B cell (primary cell): Measurements from ENCODE around the gene AKT3. TPM values are rescaled to one million over a fixed set of nuclear protein-coding genes. Genes with fewer than 3 reads are reported as not detected.

Experiments used
- ATAC-seq: fragments of 200-7000 bp; cut with Tn5 transposase; one replicate; pipeline ENCODE4 v1.10.0; 2021; ENCODE audit warnings: low read depth, mild to moderate bottlenecking, moderate number of reproducible peaks, moderate library complexity
- CTCF ChIA-PET: fragments of 350-600 bp; sonication (Branson Sonifier 250); formaldehyde crosslinking; loops from one replicate; lab custom pipeline; 2021; ENCODE audit warnings: antibody characterized with exemption, inconsistent platforms; lab: Charles Lee
- POLR2A ChIA-PET: fragments of 350-600 bp; sonication (Branson Sonifier 250); formaldehyde crosslinking; loops from one replicate; lab custom pipeline; 2021; ENCODE audit warnings: antibody characterized with exemption; lab: Charles Lee
- DNase-seq: peaks from one replicate; pipeline ENCODE4 v3.0.0; 2013
- H2AFZ ChIP-seq: 2 replicates; pipeline ENCODE4 v1.6.1; 2012; ENCODE audit warnings: mild to moderate bottlenecking, low read depth, low read length; ENCODE audit not compliant: insufficient read depth, poor library complexity, severe bottlenecking
- H3K27ac ChIP-seq, 2 donors: 1 replicate in 1 of 2; 2 replicates in 1 of 2; pipeline ENCODE4 v1.5.1; 2012 to 2013; ENCODE audit warnings: low read length in 2 of 2, mild to moderate bottlenecking in 2 of 2, moderate library complexity in 1 of 2
- H3K27me3 ChIP-seq, 4 experiments: fragments of 200-600 bp in 1 of 4; sonication (generic) in 1 of 4; replicated peaks in 1 of 4; 1 replicate in 2 of 4; 2 replicates in 2 of 4; pipeline versions ENCODE4 v1.6.1 to v1.7.0; 2013 to 2016; ENCODE audit warnings: low read length in 3 of 4, mild to moderate bottlenecking in 2 of 4, mixed read lengths in 1 of 4, moderate library complexity in 1 of 4; ENCODE audit not compliant: insufficient read depth in 4 of 4, control insufficient read depth in 3 of 4; ENCODE audit errors: control extremely low read depth in 1 of 4
- H3K36me3 ChIP-seq, 2 experiments: replicated peaks in 1 of 2; 1 replicate in 1 of 2; 2 replicates in 1 of 2; pipeline versions ENCODE4 v1.6.1 to v1.7.1; 2013; ENCODE audit warnings: low read length in 1 of 2; ENCODE audit not compliant: insufficient read depth in 2 of 2, control insufficient read depth in 1 of 2; ENCODE audit errors: control extremely low read depth in 1 of 2, extremely low read depth in 1 of 2
- H3K4me1 ChIP-seq, 2 donors: fragments of 200-600 bp in 1 of 2; sonication (generic) in 1 of 2; 1 replicate in 1 of 2; 2 replicates in 1 of 2; pipeline versions ENCODE4 v1.5.1 to v1.6.1; 2013 to 2017; ENCODE audit warnings: low read length in 2 of 2; ENCODE audit not compliant: control insufficient read depth in 2 of 2, insufficient read depth in 2 of 2
- H3K4me2 ChIP-seq: replicated peaks from 2 replicates; pipeline ENCODE3; 2012; ENCODE audit warnings: mild to moderate bottlenecking, low read depth, low read length; ENCODE audit not compliant: poor library complexity, severe bottlenecking
- H3K4me3 ChIP-seq, 5 experiments: fragments of 200-600 bp in 1 of 5; sonication (generic) in 1 of 5; 1 replicate in 3 of 5; 2 replicates in 2 of 5; pipeline versions ENCODE4 v1.5.1 to v1.7.0; 2011 to 2016; ENCODE audit warnings: low read length in 4 of 5, mild to moderate bottlenecking in 4 of 5, low read depth in 2 of 5, control low read depth in 1 of 5, moderate library complexity in 1 of 5; ENCODE audit not compliant: insufficient read depth in 1 of 5; ENCODE audit errors: control extremely low read depth in 1 of 5, extremely low read depth in 1 of 5
- H3K79me2 ChIP-seq: fragments of 200-600 bp; sonication (generic); one replicate; pipeline ENCODE4 v1.6.0; 2016; ENCODE audit warnings: low read length; ENCODE audit not compliant: control insufficient read depth, insufficient read depth
- H3K9ac ChIP-seq: fragments of 200-600 bp; sonication (generic); 2 replicates; pipeline ENCODE4 v1.6.1; 2017; ENCODE audit warnings: mild to moderate bottlenecking, low read length, moderate library complexity
- H3K9me3 ChIP-seq, 3 donors: one replicate each; pipeline versions ENCODE4 v1.6.1 to v1.7.1; 2013; ENCODE audit warnings: low read length in 2 of 3; ENCODE audit not compliant: control insufficient read depth in 2 of 3, insufficient read depth in 1 of 3; ENCODE audit errors: control extremely low read depth in 1 of 3
- H4K20me1 ChIP-seq: 2 replicates; pipeline ENCODE4 v1.6.0; 2012; ENCODE audit warnings: mild to moderate bottlenecking, low read length; ENCODE audit not compliant: insufficient read depth, control insufficient read depth, poor library complexity, severe bottlenecking
- H3K27ac Mint-ChIP-seq: one replicate; pipeline ENCODE4 v1.8.0; 2021; ENCODE audit warnings: mixed read lengths
- H3K27me3 Mint-ChIP-seq: one replicate; pipeline ENCODE4 v1.8.0; 2021; ENCODE audit warnings: mixed read lengths
- H3K4me1 Mint-ChIP-seq: one replicate; pipeline ENCODE4 v1.8.0; 2021; ENCODE audit warnings: mixed read lengths
- H3K4me3 Mint-ChIP-seq: one replicate; pipeline ENCODE4 v1.8.0; 2021; ENCODE audit warnings: mixed read lengths
- H3K9me3 Mint-ChIP-seq: one replicate; pipeline ENCODE4 v1.8.0; 2022; ENCODE audit warnings: mixed read lengths; ENCODE audit not compliant: insufficient read depth
- EZH2 ChIP-seq: IDR thresholded peaks from 2 replicates; pipeline ENCODE4 v1.6.1; 2012; ENCODE audit warnings: borderline replicate concordance, low read depth, mild to moderate bottlenecking, moderate library complexity, low read length; ENCODE audit not compliant: insufficient read depth, poor library complexity, severe bottlenecking
- WGBS: methylation state at CpG from one replicate; pipeline ENCODE4 v1.1.5; 2013; ENCODE audit warnings: missing lambda C conversion rate; ENCODE audit not compliant: insufficient coverage; 5-methylcytosine and 5-hydroxymethylcytosine counted together
- intact Hi-C: fragments of 100-400 bp; cut with micrococcal nuclease; formaldehyde crosslinking; loops from one replicate; pipeline ENCODE4 v1.10.0; 2022
- polyA plus RNA-seq: library from polyadenylated mRNA; depleted of rRNA; stranded (reverse); fragments of >200 nt; gene quantifications from 2 replicates; pipeline ENCODE4 v1.2.3, GENCODE V29; 2012
- total RNA-seq, 2 donors: library from RNA; stranded (reverse); fragments of 120-200 nt in 1 of 2; gene quantifications; 1 replicate in 1 of 2; 2 replicates in 1 of 2; pipeline versions ENCODE4 v1.2.3 to v1.2.4, GENCODE V29; 2013 to 2022
- TF ChIP-seq, protein P1 (sequence below): fragments of 200-600 bp; IDR thresholded peaks from one replicate; pipeline ENCODE4 v1.8.0; 2022; ENCODE audit warnings: antibody characterized with exemption, mild to moderate bottlenecking

Gene AKT3
- total and polyA plus RNA-seq, 2 donors (not counting 1 experiment from before 2014, with no cell fraction given): 4.4 to 148 TPM

DNA sequence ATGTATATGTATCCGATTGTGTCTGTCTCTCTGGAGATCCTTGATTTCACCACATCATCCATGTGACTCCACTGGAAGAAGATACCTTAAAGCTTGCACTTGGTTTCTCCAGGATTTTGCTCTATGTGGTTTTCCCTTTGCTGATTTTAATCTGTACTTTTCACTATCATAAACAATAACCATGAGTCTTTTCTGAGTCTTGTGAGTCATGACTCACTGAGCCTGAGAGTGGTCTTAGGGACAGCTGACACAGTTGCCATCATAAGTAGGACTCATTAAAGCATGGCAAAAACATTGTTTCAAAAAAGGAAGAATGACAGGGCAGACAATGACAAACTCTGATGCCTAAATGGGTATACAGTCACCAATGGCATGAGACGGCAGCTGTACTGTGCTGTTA, 226.2 kb downstream of the AKT3 start:
- Histone ChIP-seq H3K79me2 (no peaks in the 10 kb centered on the region), H3K9me3 (peaks cover 3 to 14% (median 6%) of the 10 kb centered on the region in 3 donors), H3K4me3 (no peak overlapping the region), H3K4me1 (no peaks in the 10 kb centered on the region), H3K27ac (no peak overlapping the region), H3K36me3 (peaks cover 6 to 14% of the 10 kb centered on the region in 2 experiments), H3K27me3 (no peaks in the 10 kb centered on the region), H4K20me1 (no peaks in the 10 kb centered on the region), H3K9ac (no peak overlapping the region), H2AFZ (no peak overlapping the region), H3K4me2 (no peak overlapping the region)
- ATAC-seq (no peak), DNase-seq (no peak)
- Mint-ChIP-seq H3K4me3 (no peak overlapping the region), H3K9me3 (peaks cover 25% of the 10 kb centered on the region), H3K27me3 (no peaks in the 10 kb centered on the region), H3K4me1 (no peaks in the 10 kb centered on the region), H3K27ac (no peak overlapping the region)
- ChIA-PET POLR2A (no interaction called here), CTCF (no interaction called here)
- intact Hi-C loops: no loop called here
- WGBS: no CpG with 5 or more reads among the region's 2 CpGs
- no peak for TF ChIP-seq EZH2
- TF ChIP-seq, protein P1, sequence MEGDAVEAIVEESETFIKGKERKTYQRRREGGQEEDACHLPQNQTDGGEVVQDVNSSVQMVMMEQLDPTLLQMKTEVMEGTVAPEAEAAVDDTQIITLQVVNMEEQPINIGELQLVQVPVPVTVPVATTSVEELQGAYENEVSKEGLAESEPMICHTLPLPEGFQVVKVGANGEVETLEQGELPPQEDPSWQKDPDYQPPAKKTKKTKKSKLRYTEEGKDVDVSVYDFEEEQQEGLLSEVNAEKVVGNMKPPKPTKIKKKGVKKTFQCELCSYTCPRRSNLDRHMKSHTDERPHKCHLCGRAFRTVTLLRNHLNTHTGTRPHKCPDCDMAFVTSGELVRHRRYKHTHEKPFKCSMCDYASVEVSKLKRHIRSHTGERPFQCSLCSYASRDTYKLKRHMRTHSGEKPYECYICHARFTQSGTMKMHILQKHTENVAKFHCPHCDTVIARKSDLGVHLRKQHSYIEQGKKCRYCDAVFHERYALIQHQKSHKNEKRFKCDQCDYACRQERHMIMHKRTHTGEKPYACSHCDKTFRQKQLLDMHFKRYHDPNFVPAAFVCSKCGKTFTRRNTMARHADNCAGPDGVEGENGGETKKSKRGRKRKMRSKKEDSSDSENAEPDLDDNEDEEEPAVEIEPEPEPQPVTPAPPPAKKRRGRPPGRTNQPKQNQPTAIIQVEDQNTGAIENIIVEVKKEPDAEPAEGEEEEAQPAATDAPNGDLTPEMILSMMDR: no peak

DNA sequence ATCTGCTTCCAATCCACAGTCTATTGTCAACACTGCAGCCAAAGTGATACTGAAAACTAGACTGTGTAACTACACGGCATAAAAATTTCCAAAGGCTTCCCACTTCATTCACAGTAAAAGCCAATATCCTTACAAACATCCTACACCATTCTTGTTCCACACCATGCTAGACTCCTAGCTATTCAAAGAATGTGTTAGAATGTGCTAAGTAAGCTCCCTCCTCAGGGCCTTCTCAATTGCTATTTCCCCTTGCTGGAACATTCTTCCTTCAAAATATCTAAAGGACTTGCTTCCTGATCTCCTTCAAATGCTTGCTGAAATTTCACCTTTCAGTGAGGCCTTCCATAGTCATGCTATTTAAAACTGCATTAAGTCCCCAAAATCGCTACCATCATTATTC, 228.1 kb downstream of the AKT3 start:
- Histone ChIP-seq H3K4me2 (no peak overlapping the region), H3K4me1 (no peaks in the 10 kb centered on the region), H3K9ac (no peak overlapping the region), H3K27me3 (no peaks in the 10 kb centered on the region), H3K9me3 (peaks cover 3 to 14% (median 6%) of the 10 kb centered on the region in 3 donors), H3K79me2 (no peaks in the 10 kb centered on the region), H3K27ac (no peak overlapping the region), H4K20me1 (no peaks in the 10 kb centered on the region), H3K36me3 (peaks cover 6 to 14% of the 10 kb centered on the region in 2 experiments), H3K4me3 (no peak overlapping the region), H2AFZ (no peak overlapping the region)
- Mint-ChIP-seq H3K27ac (no peak overlapping the region), H3K4me1 (no peaks in the 10 kb centered on the region), H3K4me3 (no peak overlapping the region), H3K9me3 (peaks cover 25% of the 10 kb centered on the region), H3K27me3 (no peaks in the 10 kb centered on the region)
- ChIA-PET CTCF (no interaction called here), POLR2A (no interaction called here)
- no peak for DNase-seq
- ATAC-seq: no peak
- WGBS: no CpG with 5 or more reads among the region's 2 CpGs
- TF ChIP-seq, protein P1: no peak
- TF ChIP-seq EZH2: no peak
- intact Hi-C loops: no loop called here
